HG03457 (cell line): ENCODE data around the gene TACR3.
"Not testable (repeated sequence)": the region's sequence is repeated elsewhere in the genome, so short reads cannot be mapped to it uniquely, and the experiment has no call there.

Experiments used
- ATAC-seq: cut with Tn5 transposase; IDR thresholded peaks from one replicate; pipeline ENCODE4 v1.9.1; 2021; ENCODE audit warnings: moderate number of reproducible peaks; ENCODE audit not compliant: unreplicated experiment

The TACR3 gene

GRCh38 chr4:103719830-103720207 lies at the start of gene TACR3:
TSS of gene TACR3 (minus strand) at chr4:103719985. CDS start at chr4:103719675, 310 bp downstream.
- no peak for ATAC-seq

- no peak for ATAC-seq
Measured at GRCh38 chr4:103757631-103758030, 37.8 kb upstream of the TACR3 start.

GRCh38 chr4:103756741-103757140 lies 37.0 kb upstream of the TACR3 start:
- ATAC-seq = no peak

- no peak for ATAC-seq
Measured at GRCh38 chr4:103754844-103755243, 35.1 kb upstream of the TACR3 start.

- ATAC-seq = no peak
Measured at GRCh38 chr4:103753868-103754653, 34.3 kb upstream of the TACR3 start.

- not testable (repeated sequence) for ATAC-seq
Measured at GRCh38 chr4:103723150-103723549, 3.4 kb upstream of the TACR3 start.

- no peak for ATAC-seq
Measured at GRCh38 chr4:103721251-103721650, 1.5 kb upstream of the TACR3 start.

GRCh38 chr4:103720661-103721060 lies 876 bp upstream of the TACR3 start:
- ATAC-seq = no peak

GRCh38 chr4:103719105-103719829 lies 518 bp downstream of the TACR3 start:
- no peak for ATAC-seq

GRCh38 chr4:103692615-103693014 lies 27.2 kb downstream of the TACR3 start:
- no peak for ATAC-seq

- no peak for ATAC-seq
Measured at GRCh38 chr4:103673983-103674382, 45.8 kb downstream of the TACR3 start.

GRCh38 chr4:103666764-103667163 lies 53.0 kb downstream of the TACR3 start:
- not testable (repeated sequence) for ATAC-seq

- no peak for ATAC-seq
Measured at GRCh38 chr4:103664436-103665075, 55.2 kb downstream of the TACR3 start.

GRCh38 chr4:103648541-103648940 lies 71.2 kb downstream of the TACR3 start:
- no peak for ATAC-seq

GRCh38 chr4:103645991-103646390 lies 73.8 kb downstream of the TACR3 start:
- no peak for ATAC-seq

- ATAC-seq = no peak
Measured at GRCh38 chr4:103634236-103634635, 85.5 kb downstream of the TACR3 start.

- no peak for ATAC-seq
Measured at GRCh38 chr4:103626296-103626695, 93.5 kb downstream of the TACR3 start.

GRCh38 chr4:103591841-103592240 lies 127.9 kb downstream of the TACR3 start:
- no peak for ATAC-seq

- no peak for ATAC-seq
Measured at GRCh38 chr4:103567591-103567990, 152.2 kb downstream of the TACR3 start.

GRCh38 chr4:103559178-103559577 lies 160.6 kb downstream of the TACR3 start:
- not testable (repeated sequence) for ATAC-seq
